ENCODE results near the gene LAMTOR1. TPM values are rescaled to one million over a fixed set of nuclear protein-coding genes. Genes with fewer than 3 reads are reported as not detected.

Gene LAMTOR1
- total RNA-seq, 4 donors from 2014 or later = 86.6 to 132 (median 88.1) TPM

GRCh38 chr11:72067676-72068075 is 35.4 kb downstream of the LAMTOR1 start:
- TF ChIP-seq POLR2A (IDR thresholded peaks at IDR 0.05) = no peak
- TF ChIP-seq, protein P1, sequence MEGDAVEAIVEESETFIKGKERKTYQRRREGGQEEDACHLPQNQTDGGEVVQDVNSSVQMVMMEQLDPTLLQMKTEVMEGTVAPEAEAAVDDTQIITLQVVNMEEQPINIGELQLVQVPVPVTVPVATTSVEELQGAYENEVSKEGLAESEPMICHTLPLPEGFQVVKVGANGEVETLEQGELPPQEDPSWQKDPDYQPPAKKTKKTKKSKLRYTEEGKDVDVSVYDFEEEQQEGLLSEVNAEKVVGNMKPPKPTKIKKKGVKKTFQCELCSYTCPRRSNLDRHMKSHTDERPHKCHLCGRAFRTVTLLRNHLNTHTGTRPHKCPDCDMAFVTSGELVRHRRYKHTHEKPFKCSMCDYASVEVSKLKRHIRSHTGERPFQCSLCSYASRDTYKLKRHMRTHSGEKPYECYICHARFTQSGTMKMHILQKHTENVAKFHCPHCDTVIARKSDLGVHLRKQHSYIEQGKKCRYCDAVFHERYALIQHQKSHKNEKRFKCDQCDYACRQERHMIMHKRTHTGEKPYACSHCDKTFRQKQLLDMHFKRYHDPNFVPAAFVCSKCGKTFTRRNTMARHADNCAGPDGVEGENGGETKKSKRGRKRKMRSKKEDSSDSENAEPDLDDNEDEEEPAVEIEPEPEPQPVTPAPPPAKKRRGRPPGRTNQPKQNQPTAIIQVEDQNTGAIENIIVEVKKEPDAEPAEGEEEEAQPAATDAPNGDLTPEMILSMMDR (IDR thresholded peaks at IDR 0.05) = no peak
- no peak overlapping the region for H3K27ac ChIP-seq
- no peaks in the 10 kb centered on the region for H3K27me3 ChIP-seq
- no peak for DNase-seq
- H3K4me1 ChIP-seq = peaks cover 0 to 37% (median 5%) of the 10 kb centered on the region in 4 donors
- H3K9me3 ChIP-seq = no peaks in the 10 kb centered on the region
- peaks cover 0 to 9% (median 0%) of the 10 kb centered on the region in 3 donors for H3K36me3 ChIP-seq
- H3K4me3 ChIP-seq = no peak overlapping the region

- Histone ChIP-seq H3K9me3 (no peaks in the 10 kb centered on the region), H3K27ac (no peak overlapping the region), H3K36me3 (peaks cover 0 to 9% (median 0%) of the 10 kb centered on the region in 3 donors), H3K27me3 (no peaks in the 10 kb centered on the region), H3K4me3 (no peak overlapping the region), H3K4me1 (peaks cover 0 to 33% (median 5%) of the 10 kb centered on the region in 4 donors)
- DNase-seq = no peak
- TF ChIP-seq POLR2A (IDR thresholded peaks at IDR 0.05) = no peak
- TF ChIP-seq, protein P1 (IDR thresholded peaks at IDR 0.05) = no peak
Measured at GRCh38 chr11:72067266-72067665, 35.8 kb downstream of the LAMTOR1 start.

DNA sequence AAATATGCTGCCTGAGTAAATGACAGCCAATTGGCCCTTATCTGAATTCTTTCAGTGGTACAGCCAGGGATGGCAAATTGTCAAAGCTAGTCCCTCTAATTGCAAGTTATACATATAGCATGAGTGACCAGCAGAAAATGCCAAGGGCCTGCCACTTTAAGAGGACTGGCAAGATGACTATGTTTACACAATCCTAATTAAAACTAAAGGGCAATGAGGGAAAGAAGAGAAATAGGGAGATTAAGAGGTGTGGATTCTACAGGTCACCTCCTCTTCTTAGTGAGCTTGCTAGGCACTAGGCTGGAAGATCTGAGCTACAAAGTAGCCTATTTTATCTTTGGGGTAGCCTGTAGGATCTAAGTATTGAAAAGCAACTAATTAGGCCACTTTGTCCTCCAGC is 36.2 kb downstream of the LAMTOR1 start:
- peaks cover 0 to 33% (median 5%) of the 10 kb centered on the region in 4 donors for H3K4me1 ChIP-seq
- no peak overlapping the region for H3K27ac ChIP-seq

DNA sequence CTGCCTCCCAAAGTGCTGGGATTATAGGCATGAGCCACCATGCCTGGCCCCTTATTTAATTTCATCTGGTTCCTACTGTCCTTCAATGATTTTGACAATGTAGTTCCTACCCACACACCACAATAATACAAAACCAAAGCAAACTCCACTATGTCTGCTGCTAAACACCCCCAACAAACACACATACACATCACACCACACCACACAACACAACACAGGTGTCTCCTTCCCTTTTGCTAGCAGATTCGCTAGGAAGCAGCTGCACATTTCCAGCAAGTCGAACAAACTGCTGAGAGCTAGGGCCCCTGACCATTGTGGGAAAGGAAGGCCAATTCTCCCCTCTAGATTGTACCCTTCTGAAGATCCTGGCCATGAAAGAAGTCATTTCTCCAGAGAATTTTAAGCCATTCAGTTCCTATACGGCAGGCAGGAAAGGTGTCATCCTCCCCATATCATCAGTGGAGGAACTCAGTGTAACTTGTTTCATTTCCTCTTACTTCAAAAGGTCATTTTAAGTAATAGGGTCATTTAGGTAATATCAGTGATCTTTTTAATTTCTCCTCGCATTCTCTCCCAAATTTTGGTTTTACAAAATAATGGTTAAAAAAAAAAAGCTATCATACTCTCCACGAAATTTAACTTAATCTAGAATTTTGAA is 41.2 kb downstream of the LAMTOR1 start:
- TF ChIP-seq POLR2A (IDR thresholded peaks at IDR 0.05) = no peak
- TF ChIP-seq, protein P1 (IDR thresholded peaks at IDR 0.05) = no peak
- no peaks in the 10 kb centered on the region for H3K36me3 ChIP-seq
- no peaks in the 10 kb centered on the region for H3K9me3 ChIP-seq

More for the DNA sequence above, 36.2 kb downstream of the LAMTOR1 start:
- Histone ChIP-seq H3K9me3 (no peaks in the 10 kb centered on the region), H3K27me3 (no peaks in the 10 kb centered on the region), H3K4me3 (no peak overlapping the region), H3K36me3 (peaks cover 0 to 9% (median 0%) of the 10 kb centered on the region in 3 donors)
- TF ChIP-seq POLR2A (IDR thresholded peaks at IDR 0.05) = no peak
- TF ChIP-seq, protein P1 (IDR thresholded peaks at IDR 0.05) = no peak
- DNase-seq = no peak

DNA sequence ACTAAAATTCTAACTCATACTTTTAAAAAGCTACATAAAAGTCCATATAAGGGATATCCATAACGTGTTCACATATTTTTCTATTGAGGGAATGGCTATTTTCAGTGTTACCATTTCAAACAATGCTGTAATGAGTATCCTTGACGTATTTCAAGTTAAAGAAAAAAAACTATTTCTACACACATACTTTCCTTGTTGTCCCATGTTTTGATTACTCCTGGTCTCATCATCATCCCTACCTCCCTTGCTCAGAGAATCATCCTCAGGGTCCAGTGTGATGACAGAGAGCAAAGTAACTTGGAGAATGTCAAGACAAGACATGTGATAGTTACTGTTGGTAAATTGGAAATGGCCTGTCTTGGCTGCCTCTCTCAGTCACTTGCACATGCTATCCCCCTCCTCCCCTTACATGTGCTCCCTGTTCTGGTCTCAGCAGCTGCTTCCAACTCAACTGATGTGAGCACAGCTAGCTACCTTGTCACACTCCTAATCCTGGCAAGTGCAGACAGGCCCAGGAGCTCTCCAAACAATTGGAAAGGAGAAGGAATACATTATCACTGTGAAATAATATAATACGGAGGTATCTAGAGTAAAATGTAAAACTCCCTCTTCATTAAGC is 44.6 kb downstream of the LAMTOR1 start:
- Histone ChIP-seq H3K27me3 (no peaks in the 10 kb centered on the region), H3K27ac (no peak overlapping the region), H3K4me3 (no peak overlapping the region), H3K36me3 (no peaks in the 10 kb centered on the region), H3K4me1 (no peaks in the 10 kb centered on the region), H3K9me3 (no peaks in the 10 kb centered on the region)
- no peak for DNase-seq
- TF ChIP-seq POLR2A (IDR thresholded peaks at IDR 0.05) = no peak
- TF ChIP-seq, protein P1 (IDR thresholded peaks at IDR 0.05) = no peak

More for the DNA sequence above, 41.2 kb downstream of the LAMTOR1 start:
- DNase-seq = no peak
- peaks cover 0 to 2% (median 0%) of the 10 kb centered on the region in 4 donors for H3K4me1 ChIP-seq
- no peak overlapping the region for H3K27ac ChIP-seq
- H3K4me3 ChIP-seq = no peak overlapping the region
- H3K27me3 ChIP-seq = no peaks in the 10 kb centered on the region

Data from Peyer's patch (tissue), 4 donors.